Mesothelial cell of epicardium (in vitro differentiated cells): ENCODE data around the gene RNF169. TPM values are rescaled to one million over a fixed set of nuclear protein-coding genes. Genes with fewer than 3 reads are reported as not detected.

Experiments
- DNase-seq, 2 experiments: peaks; one replicate each; pipeline ENCODE4 v3.0.0; 2021; ENCODE audit warnings: low spot score in 2 of 2; ENCODE audit not compliant: unreplicated experiment in 2 of 2
- H3K27ac Mint-ChIP-seq: 2 replicates; pipeline ENCODE4 v1.8.0; 2021; ENCODE audit warnings: mixed read lengths
- H3K27me3 Mint-ChIP-seq: 2 replicates; pipeline ENCODE4 v1.8.0; 2021; ENCODE audit warnings: low read depth, mixed read lengths
- H3K36me3 Mint-ChIP-seq: 2 replicates; pipeline ENCODE4 v1.8.0; 2021; ENCODE audit warnings: mixed read lengths
- H3K4me1 Mint-ChIP-seq: 2 replicates; pipeline ENCODE4 v1.8.0; 2021; ENCODE audit warnings: mixed read lengths
- H3K4me3 Mint-ChIP-seq: 2 replicates; pipeline ENCODE4 v1.8.0; 2021; ENCODE audit warnings: mild to moderate bottlenecking, moderate library complexity, mixed read lengths
- H3K9me3 Mint-ChIP-seq: 2 replicates; pipeline ENCODE4 v1.8.0; 2021; ENCODE audit warnings: mixed read lengths
- total RNA-seq: library from RNA; stranded (reverse); gene quantifications from 3 replicates; pipeline ENCODE4 v1.2.1, GENCODE V29; 2021
- TF ChIP-seq, protein P1 (sequence below): fragments of 200-600 bp; sonication (generic); IDR thresholded peaks from one replicate; pipeline ENCODE4 v1.5.0; 2021; ENCODE audit warnings: antibody characterized with exemption; ENCODE audit not compliant: unreplicated experiment

The RNF169 gene
- total RNA-seq, 1 donor from 2014 or later = 24.2 TPM

DNA sequence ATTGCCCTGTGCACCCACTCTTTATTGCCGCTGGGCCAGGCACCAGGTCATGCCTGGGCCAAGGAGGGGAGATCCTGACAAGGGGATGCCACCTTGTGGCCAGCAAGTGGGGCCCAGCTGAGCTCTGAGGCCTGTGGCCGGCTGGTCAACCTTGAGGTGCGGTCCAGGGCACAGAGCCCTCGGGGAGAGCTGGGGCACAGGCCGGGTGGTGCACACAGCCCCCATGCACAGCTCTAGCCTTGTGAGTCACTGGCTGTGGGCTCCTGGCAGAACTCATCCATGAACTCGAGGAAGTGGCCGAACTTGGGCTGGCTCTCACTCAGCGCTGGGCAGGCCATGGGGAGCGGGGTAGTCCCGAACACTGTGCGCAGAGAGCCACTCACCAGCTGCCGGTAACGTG lies 94.3 kb downstream of the RNF169 start:
- no peak overlapping the region for H3K27ac Mint-ChIP-seq
- TF ChIP-seq, protein P1, sequence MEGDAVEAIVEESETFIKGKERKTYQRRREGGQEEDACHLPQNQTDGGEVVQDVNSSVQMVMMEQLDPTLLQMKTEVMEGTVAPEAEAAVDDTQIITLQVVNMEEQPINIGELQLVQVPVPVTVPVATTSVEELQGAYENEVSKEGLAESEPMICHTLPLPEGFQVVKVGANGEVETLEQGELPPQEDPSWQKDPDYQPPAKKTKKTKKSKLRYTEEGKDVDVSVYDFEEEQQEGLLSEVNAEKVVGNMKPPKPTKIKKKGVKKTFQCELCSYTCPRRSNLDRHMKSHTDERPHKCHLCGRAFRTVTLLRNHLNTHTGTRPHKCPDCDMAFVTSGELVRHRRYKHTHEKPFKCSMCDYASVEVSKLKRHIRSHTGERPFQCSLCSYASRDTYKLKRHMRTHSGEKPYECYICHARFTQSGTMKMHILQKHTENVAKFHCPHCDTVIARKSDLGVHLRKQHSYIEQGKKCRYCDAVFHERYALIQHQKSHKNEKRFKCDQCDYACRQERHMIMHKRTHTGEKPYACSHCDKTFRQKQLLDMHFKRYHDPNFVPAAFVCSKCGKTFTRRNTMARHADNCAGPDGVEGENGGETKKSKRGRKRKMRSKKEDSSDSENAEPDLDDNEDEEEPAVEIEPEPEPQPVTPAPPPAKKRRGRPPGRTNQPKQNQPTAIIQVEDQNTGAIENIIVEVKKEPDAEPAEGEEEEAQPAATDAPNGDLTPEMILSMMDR = no peak
- H3K4me1 Mint-ChIP-seq = no peaks in the 10 kb centered on the region
- no peaks in the 10 kb centered on the region for H3K27me3 Mint-ChIP-seq
- no peak overlapping the region for H3K4me3 Mint-ChIP-seq
- no peaks in the 10 kb centered on the region for H3K9me3 Mint-ChIP-seq
- peaks cover 21% of the 10 kb centered on the region for H3K36me3 Mint-ChIP-seq
- DNase-seq = no peak

DNA sequence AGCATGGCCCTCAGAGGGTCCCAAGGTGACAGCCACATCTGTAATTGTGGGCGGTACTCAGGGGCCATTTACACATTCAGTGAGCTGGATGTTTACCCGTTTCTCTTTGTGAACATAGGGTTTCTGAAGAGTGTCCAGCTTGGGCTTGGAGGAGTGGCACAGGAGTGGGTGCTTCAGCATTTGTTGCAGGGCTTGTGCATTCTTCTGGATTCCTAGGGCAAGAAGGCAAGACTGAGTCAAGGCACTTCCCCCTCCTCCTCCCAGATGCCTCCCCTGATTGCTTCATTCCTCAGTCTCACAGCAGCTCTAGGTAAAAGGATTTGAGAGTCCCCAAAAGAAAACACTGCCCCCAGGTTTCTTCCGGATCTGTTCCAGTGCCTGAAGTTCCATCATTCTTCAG lies 95.4 kb downstream of the RNF169 start:
- no peaks in the 10 kb centered on the region for H3K9me3 Mint-ChIP-seq
- peaks cover 23% of the 10 kb centered on the region for H3K36me3 Mint-ChIP-seq
- H3K4me3 Mint-ChIP-seq = no peak overlapping the region
- H3K4me1 Mint-ChIP-seq = no peaks in the 10 kb centered on the region
- TF ChIP-seq, protein P1 = no peak
- no peak overlapping the region for H3K27ac Mint-ChIP-seq
- DNase-seq = no peak
- no peaks in the 10 kb centered on the region for H3K27me3 Mint-ChIP-seq

DNA sequence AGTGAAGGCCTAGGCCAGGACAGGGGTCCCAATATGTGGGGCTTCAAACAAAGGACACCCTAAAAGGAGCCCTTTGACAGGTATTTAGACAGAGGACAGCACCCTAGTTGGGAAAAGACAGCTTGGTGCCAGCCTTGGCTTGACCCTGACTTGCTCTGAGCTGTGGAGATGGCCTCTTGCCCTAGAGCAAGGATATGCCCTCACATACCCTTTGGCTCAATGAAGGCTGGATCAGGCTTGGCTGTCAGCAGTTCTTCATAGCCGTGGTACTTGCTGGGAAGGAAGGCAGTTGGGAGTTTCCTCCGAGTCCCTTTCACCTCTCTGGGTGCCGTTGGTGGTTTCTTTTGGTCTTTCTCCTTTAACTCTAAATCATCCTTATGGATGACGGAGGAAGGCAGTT lies 96.2 kb downstream of the RNF169 start:
- Mint-ChIP-seq H3K4me3 (no peak overlapping the region), H3K4me1 (peaks cover 1% of the 10 kb centered on the region), H3K36me3 (peaks cover 23% of the 10 kb centered on the region), H3K9me3 (no peaks in the 10 kb centered on the region), H3K27me3 (no peaks in the 10 kb centered on the region), H3K27ac (no peak overlapping the region)
- TF ChIP-seq, protein P1 = no peak
- no peak for DNase-seq

DNA sequence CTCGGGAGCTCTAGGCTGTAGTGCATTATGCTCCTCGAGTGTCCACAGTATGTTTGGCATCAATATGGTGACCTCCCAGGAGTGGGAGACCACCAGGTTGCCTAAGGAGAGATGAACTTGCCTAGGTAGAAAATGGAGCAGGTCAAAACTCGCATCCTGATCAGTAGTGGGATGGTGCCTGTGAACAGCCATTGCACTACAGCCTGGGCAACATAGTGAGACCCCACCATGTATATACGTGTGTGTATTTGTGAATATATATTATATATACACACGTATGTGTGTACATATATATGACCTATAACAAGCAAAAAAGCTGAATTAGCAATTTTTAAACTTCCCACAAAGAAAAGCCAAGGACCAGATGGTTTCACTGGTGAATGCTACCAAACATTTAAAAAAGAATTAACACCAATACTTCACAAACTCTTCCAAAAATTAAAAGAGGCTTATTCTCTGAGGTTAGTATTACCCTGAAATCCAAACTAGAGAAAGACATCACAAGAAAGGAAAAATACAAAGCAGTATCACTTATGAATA lies 97.4 kb downstream of the RNF169 start:
- H3K4me3 Mint-ChIP-seq = no peak overlapping the region
- no peaks in the 10 kb centered on the region for H3K9me3 Mint-ChIP-seq
- DNase-seq = no peak
- H3K27ac Mint-ChIP-seq = no peak overlapping the region
- H3K4me1 Mint-ChIP-seq = peaks cover 6% of the 10 kb centered on the region
- no peaks in the 10 kb centered on the region for H3K27me3 Mint-ChIP-seq
- H3K36me3 Mint-ChIP-seq = peaks cover 23% of the 10 kb centered on the region
- TF ChIP-seq, protein P1 = no peak

DNA sequence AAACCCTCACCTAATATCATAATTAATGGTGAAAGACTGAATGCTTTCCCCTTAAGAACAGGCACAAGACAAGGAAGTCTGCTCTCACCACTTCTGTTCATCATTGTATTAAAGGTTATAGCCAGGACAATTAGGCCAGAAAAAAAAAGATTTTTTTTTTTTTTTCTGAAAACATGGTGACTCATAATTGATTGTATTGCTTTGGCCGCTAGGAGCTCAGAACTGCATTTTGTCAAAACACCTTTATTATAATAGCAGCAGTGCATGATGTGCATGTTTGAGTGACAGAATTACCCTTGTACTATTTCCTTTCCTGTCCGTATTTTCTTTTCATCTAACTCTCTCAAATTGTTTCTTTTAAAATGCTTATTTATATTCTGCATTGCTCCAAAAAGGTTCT lies 98.1 kb downstream of the RNF169 start:
- Mint-ChIP-seq H3K36me3 (peaks cover 23% of the 10 kb centered on the region), H3K9me3 (no peaks in the 10 kb centered on the region), H3K27me3 (no peaks in the 10 kb centered on the region), H3K4me3 (no peak overlapping the region), H3K4me1 (peaks cover 6% of the 10 kb centered on the region), H3K27ac (no peak overlapping the region)
- no peak for DNase-seq
- TF ChIP-seq, protein P1 = no peak

DNA sequence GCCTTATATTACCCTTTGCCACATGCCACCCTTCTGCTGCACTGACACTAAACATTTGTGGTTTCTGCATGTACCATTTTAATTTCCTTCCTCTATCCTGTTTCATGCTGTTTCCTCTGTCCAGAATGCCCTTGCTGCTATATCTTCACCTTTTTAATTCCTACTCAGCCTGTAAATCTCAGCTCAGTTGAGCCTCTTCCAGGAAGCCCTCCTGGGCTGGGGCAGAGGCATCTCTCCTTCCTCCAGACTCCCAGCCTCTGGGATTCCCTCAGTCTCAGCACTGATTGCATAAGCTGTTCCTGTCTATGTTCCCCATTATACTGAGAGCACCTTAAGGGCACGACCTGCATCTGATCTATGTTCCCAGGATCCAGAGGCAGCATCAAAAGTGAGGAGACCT lies 98.7 kb downstream of the RNF169 start:
- no peak overlapping the region for H3K4me3 Mint-ChIP-seq
- H3K27me3 Mint-ChIP-seq = no peaks in the 10 kb centered on the region
- H3K4me1 Mint-ChIP-seq = peaks cover 6% of the 10 kb centered on the region
- DNase-seq = no peak
- H3K36me3 Mint-ChIP-seq = peaks cover 22% of the 10 kb centered on the region
- H3K27ac Mint-ChIP-seq = no peak overlapping the region
- no peaks in the 10 kb centered on the region for H3K9me3 Mint-ChIP-seq
- TF ChIP-seq, protein P1 = no peak
